B cell (primary cell): Measurements from ENCODE around the gene USP37. TPM values are rescaled to one million over a fixed set of nuclear protein-coding genes. Genes with fewer than 3 reads are reported as not detected.

Experiments
- ATAC-seq: fragments of 200-7000 bp; cut with Tn5 transposase; one replicate; pipeline ENCODE4 v1.10.0; 2021; ENCODE audit warnings: low read depth, mild to moderate bottlenecking, moderate number of reproducible peaks, moderate library complexity
- CTCF ChIA-PET: fragments of 350-600 bp; sonication (Branson Sonifier 250); formaldehyde crosslinking; loops from one replicate; lab custom pipeline; 2021; ENCODE audit warnings: antibody characterized with exemption, inconsistent platforms; lab: Charles Lee
- POLR2A ChIA-PET: fragments of 350-600 bp; sonication (Branson Sonifier 250); formaldehyde crosslinking; loops from one replicate; lab custom pipeline; 2021; ENCODE audit warnings: antibody characterized with exemption; lab: Charles Lee
- DNase-seq: peaks from one replicate; pipeline ENCODE4 v3.0.0; 2013
- H2AFZ ChIP-seq: 2 replicates; pipeline ENCODE4 v1.6.1; 2012; ENCODE audit warnings: mild to moderate bottlenecking, low read depth, low read length; ENCODE audit not compliant: insufficient read depth, poor library complexity, severe bottlenecking
- H3K27ac ChIP-seq, 2 donors: 1 replicate in 1 of 2; 2 replicates in 1 of 2; pipeline ENCODE4 v1.5.1; 2012 to 2013; ENCODE audit warnings: low read length in 2 of 2, mild to moderate bottlenecking in 2 of 2, moderate library complexity in 1 of 2
- H3K27me3 ChIP-seq, 4 experiments: fragments of 200-600 bp in 1 of 4; sonication (generic) in 1 of 4; replicated peaks in 1 of 4; 1 replicate in 2 of 4; 2 replicates in 2 of 4; pipeline versions ENCODE4 v1.6.1 to v1.7.0; 2013 to 2016; ENCODE audit warnings: low read length in 3 of 4, mild to moderate bottlenecking in 2 of 4, mixed read lengths in 1 of 4, moderate library complexity in 1 of 4; ENCODE audit not compliant: insufficient read depth in 4 of 4, control insufficient read depth in 3 of 4; ENCODE audit errors: control extremely low read depth in 1 of 4
- H3K36me3 ChIP-seq, 2 experiments: replicated peaks in 1 of 2; 1 replicate in 1 of 2; 2 replicates in 1 of 2; pipeline versions ENCODE4 v1.6.1 to v1.7.1; 2013; ENCODE audit warnings: low read length in 1 of 2; ENCODE audit not compliant: insufficient read depth in 2 of 2, control insufficient read depth in 1 of 2; ENCODE audit errors: control extremely low read depth in 1 of 2, extremely low read depth in 1 of 2
- H3K4me1 ChIP-seq, 2 donors: fragments of 200-600 bp in 1 of 2; sonication (generic) in 1 of 2; 1 replicate in 1 of 2; 2 replicates in 1 of 2; pipeline versions ENCODE4 v1.5.1 to v1.6.1; 2013 to 2017; ENCODE audit warnings: low read length in 2 of 2; ENCODE audit not compliant: control insufficient read depth in 2 of 2, insufficient read depth in 2 of 2
- H3K4me2 ChIP-seq: replicated peaks from 2 replicates; pipeline ENCODE3; 2012; ENCODE audit warnings: mild to moderate bottlenecking, low read depth, low read length; ENCODE audit not compliant: poor library complexity, severe bottlenecking
- H3K4me3 ChIP-seq, 5 experiments: fragments of 200-600 bp in 1 of 5; sonication (generic) in 1 of 5; 1 replicate in 3 of 5; 2 replicates in 2 of 5; pipeline versions ENCODE4 v1.5.1 to v1.7.0; 2011 to 2016; ENCODE audit warnings: low read length in 4 of 5, mild to moderate bottlenecking in 4 of 5, low read depth in 2 of 5, control low read depth in 1 of 5, moderate library complexity in 1 of 5; ENCODE audit not compliant: insufficient read depth in 1 of 5; ENCODE audit errors: control extremely low read depth in 1 of 5, extremely low read depth in 1 of 5
- H3K79me2 ChIP-seq: fragments of 200-600 bp; sonication (generic); one replicate; pipeline ENCODE4 v1.6.0; 2016; ENCODE audit warnings: low read length; ENCODE audit not compliant: control insufficient read depth, insufficient read depth
- H3K9ac ChIP-seq: fragments of 200-600 bp; sonication (generic); 2 replicates; pipeline ENCODE4 v1.6.1; 2017; ENCODE audit warnings: mild to moderate bottlenecking, low read length, moderate library complexity
- H3K9me3 ChIP-seq, 3 donors: one replicate each; pipeline versions ENCODE4 v1.6.1 to v1.7.1; 2013; ENCODE audit warnings: low read length in 2 of 3; ENCODE audit not compliant: control insufficient read depth in 2 of 3, insufficient read depth in 1 of 3; ENCODE audit errors: control extremely low read depth in 1 of 3
- H4K20me1 ChIP-seq: 2 replicates; pipeline ENCODE4 v1.6.0; 2012; ENCODE audit warnings: mild to moderate bottlenecking, low read length; ENCODE audit not compliant: insufficient read depth, control insufficient read depth, poor library complexity, severe bottlenecking
- H3K27ac Mint-ChIP-seq: one replicate; pipeline ENCODE4 v1.8.0; 2021; ENCODE audit warnings: mixed read lengths
- H3K27me3 Mint-ChIP-seq: one replicate; pipeline ENCODE4 v1.8.0; 2021; ENCODE audit warnings: mixed read lengths
- H3K4me1 Mint-ChIP-seq: one replicate; pipeline ENCODE4 v1.8.0; 2021; ENCODE audit warnings: mixed read lengths
- H3K4me3 Mint-ChIP-seq: one replicate; pipeline ENCODE4 v1.8.0; 2021; ENCODE audit warnings: mixed read lengths
- H3K9me3 Mint-ChIP-seq: one replicate; pipeline ENCODE4 v1.8.0; 2022; ENCODE audit warnings: mixed read lengths; ENCODE audit not compliant: insufficient read depth
- EZH2 ChIP-seq: IDR thresholded peaks from 2 replicates; pipeline ENCODE4 v1.6.1; 2012; ENCODE audit warnings: borderline replicate concordance, low read depth, mild to moderate bottlenecking, moderate library complexity, low read length; ENCODE audit not compliant: insufficient read depth, poor library complexity, severe bottlenecking
- WGBS: methylation state at CpG from one replicate; pipeline ENCODE4 v1.1.5; 2013; ENCODE audit warnings: missing lambda C conversion rate; ENCODE audit not compliant: insufficient coverage; 5-methylcytosine and 5-hydroxymethylcytosine counted together
- intact Hi-C: fragments of 100-400 bp; cut with micrococcal nuclease; formaldehyde crosslinking; loops from one replicate; pipeline ENCODE4 v1.10.0; 2022
- polyA plus RNA-seq: library from polyadenylated mRNA; depleted of rRNA; stranded (reverse); fragments of >200 nt; gene quantifications from 2 replicates; pipeline ENCODE4 v1.2.3, GENCODE V29; 2012
- total RNA-seq, 2 donors: library from RNA; stranded (reverse); fragments of 120-200 nt in 1 of 2; gene quantifications; 1 replicate in 1 of 2; 2 replicates in 1 of 2; pipeline versions ENCODE4 v1.2.3 to v1.2.4, GENCODE V29; 2013 to 2022
- TF ChIP-seq, protein P1 (sequence below): fragments of 200-600 bp; IDR thresholded peaks from one replicate; pipeline ENCODE4 v1.8.0; 2022; ENCODE audit warnings: antibody characterized with exemption, mild to moderate bottlenecking

The USP37 gene
- total and polyA plus RNA-seq, 2 donors (not counting 1 experiment from before 2014, with no cell fraction given): 3.1 to 29.0 TPM

DNA sequence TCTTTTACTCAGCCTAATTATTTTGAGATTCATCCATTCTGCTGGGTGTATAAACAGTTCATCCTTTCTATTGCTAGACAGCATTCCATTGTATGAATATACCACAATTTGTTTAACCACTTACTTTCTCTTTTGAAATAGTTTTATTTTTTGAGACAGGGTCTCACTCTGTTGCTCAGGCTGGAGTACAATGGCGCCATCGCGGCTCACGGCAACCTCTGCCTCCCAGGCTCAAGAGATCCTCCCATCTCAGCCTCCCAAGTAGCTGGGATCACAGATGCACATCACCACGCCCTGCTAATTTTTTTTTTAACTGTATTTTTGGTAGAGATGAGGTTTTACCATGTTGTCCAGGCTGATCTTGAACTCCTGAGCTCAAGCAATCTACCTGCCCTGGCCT is 54.5 kb downstream of the USP37 start:
- WGBS: no CpG with 5 or more reads among the region's 5 CpGs

DNA sequence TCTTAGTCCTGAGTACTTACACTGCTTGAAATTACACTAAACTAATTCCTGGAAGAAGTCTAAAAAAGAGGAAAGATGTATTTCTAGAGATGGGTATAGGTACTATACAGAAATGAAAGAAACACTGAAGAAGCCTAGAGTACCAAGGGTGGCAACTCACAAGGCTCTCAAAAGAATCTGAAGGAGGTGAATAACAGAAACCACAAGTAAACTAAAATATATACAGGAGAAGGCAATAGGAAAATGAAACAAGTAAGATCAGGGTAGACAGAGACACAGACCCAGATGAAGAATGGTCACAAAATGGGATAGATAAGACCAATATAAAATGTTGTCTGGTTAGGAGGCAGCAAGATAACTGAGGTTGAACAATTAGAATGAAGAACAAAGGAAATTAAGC is 59.9 kb downstream of the USP37 start:
- no peak for ATAC-seq
- H3K9me3 ChIP-seq: no peaks in the 10 kb centered on the region
- CTCF ChIA-PET: no interaction called here
- H4K20me1 ChIP-seq: no peaks in the 10 kb centered on the region
- H3K4me1 ChIP-seq: no peaks in the 10 kb centered on the region
- intact Hi-C loops: no loop called here
- Mint-ChIP-seq H3K9me3 (no peaks in the 10 kb centered on the region), H3K4me1 (no peaks in the 10 kb centered on the region), H3K27me3 (no peaks in the 10 kb centered on the region), H3K27ac (no peak overlapping the region), H3K4me3 (no peak overlapping the region)
- H3K79me2 ChIP-seq: no peaks in the 10 kb centered on the region
- H3K27ac ChIP-seq: no peak overlapping the region
- TF ChIP-seq EZH2: no peak
- TF ChIP-seq, protein P1, sequence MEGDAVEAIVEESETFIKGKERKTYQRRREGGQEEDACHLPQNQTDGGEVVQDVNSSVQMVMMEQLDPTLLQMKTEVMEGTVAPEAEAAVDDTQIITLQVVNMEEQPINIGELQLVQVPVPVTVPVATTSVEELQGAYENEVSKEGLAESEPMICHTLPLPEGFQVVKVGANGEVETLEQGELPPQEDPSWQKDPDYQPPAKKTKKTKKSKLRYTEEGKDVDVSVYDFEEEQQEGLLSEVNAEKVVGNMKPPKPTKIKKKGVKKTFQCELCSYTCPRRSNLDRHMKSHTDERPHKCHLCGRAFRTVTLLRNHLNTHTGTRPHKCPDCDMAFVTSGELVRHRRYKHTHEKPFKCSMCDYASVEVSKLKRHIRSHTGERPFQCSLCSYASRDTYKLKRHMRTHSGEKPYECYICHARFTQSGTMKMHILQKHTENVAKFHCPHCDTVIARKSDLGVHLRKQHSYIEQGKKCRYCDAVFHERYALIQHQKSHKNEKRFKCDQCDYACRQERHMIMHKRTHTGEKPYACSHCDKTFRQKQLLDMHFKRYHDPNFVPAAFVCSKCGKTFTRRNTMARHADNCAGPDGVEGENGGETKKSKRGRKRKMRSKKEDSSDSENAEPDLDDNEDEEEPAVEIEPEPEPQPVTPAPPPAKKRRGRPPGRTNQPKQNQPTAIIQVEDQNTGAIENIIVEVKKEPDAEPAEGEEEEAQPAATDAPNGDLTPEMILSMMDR: no peak
- H2AFZ ChIP-seq: no peak overlapping the region
- POLR2A ChIA-PET: no interaction called here
- no peak overlapping the region for H3K4me2 ChIP-seq
- DNase-seq: no peak
- no peak overlapping the region for H3K4me3 ChIP-seq
- H3K9ac ChIP-seq: no peak overlapping the region
- H3K36me3 ChIP-seq: peaks cover 5 to 27% of the 10 kb centered on the region in 2 experiments
- no peaks in the 10 kb centered on the region for H3K27me3 ChIP-seq

More for the DNA sequence above, 54.5 kb downstream of the USP37 start:
- H3K9me3 Mint-ChIP-seq: no peaks in the 10 kb centered on the region
- no peaks in the 10 kb centered on the region for H3K27me3 Mint-ChIP-seq
- Histone ChIP-seq H4K20me1 (no peaks in the 10 kb centered on the region), H3K4me2 (no peak overlapping the region), H3K4me3 (no peak overlapping the region), H3K9me3 (no peaks in the 10 kb centered on the region), H2AFZ (no peak overlapping the region), H3K79me2 (no peaks in the 10 kb centered on the region), H3K27ac (no peak overlapping the region), H3K27me3 (no peaks in the 10 kb centered on the region), H3K9ac (no peak overlapping the region), H3K4me1 (no peaks in the 10 kb centered on the region), H3K36me3 (peaks cover 0 to 4% of the 10 kb centered on the region in 2 experiments)
- TF ChIP-seq EZH2: no peak
- TF ChIP-seq, protein P1: no peak
- ATAC-seq (no peak), DNase-seq (no peak)
- H3K4me3 Mint-ChIP-seq: no peak overlapping the region
- intact Hi-C loops: no loop called here
- POLR2A ChIA-PET: no interaction called here
- H3K4me1 Mint-ChIP-seq: no peaks in the 10 kb centered on the region
- CTCF ChIA-PET: no interaction called here
- H3K27ac Mint-ChIP-seq: no peak overlapping the region
